ENCODE measurements around the gene DUSP6. TPM values are rescaled to one million over a fixed set of nuclear protein-coding genes. Genes with fewer than 3 reads are reported as not detected.

DUSP6 gene
- total and polyA plus RNA-seq, 4 experiments from 2014 or later = 0.90 to 2.2 (median 1.7) TPM

DNA sequence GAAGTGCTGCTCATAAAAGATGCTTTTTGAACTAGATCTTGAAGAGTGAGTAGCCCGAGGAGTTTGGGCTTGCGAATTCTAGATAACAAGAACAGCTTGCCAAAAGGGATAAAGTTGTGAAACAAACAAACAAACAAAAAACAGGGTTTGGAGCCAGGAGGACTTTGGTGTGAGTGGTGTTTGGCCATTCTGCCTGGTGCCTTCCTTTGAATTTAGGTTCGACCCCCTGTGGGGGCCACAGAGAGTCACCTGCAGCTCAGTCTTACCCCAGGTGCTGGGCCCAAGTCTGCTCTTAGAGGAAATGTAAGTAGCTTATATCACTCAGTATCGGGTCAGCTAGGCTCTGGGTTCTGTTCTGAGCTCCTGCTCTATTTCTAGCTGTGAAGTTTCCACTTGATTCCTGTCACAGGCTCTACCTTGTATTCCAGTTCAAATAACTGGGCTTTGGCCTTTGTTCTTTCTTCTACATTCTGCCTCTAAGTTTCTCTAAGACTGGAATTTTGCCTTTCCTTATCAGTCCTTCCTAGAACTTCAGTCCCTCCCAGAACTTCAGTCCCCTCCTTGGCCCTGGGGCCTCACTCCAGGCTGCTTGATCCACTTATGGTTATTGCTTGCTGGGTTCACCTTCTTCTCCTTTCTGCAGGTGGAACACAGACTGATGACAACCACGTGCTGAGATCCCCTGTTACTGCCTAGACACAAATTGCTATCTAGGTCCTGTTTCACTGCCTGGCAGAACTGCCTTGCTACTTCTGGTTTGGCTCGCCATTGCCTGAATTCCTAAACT is 20.5 kb upstream of the DUSP6 start:
- Histone ChIP-seq H3K27ac (ENCODE audit: low read depth, low read length) (no peak overlapping the region), H3K9me3 (ENCODE audit: control insufficient read depth in 1 of 2, low read length in 2 of 2) (no peaks in the 10 kb centered on the region), H3K27me3 (ENCODE audit: insufficient read depth, low read length) (no peaks in the 10 kb centered on the region), H3K4me3 (ENCODE audit: low read length in 2 of 2) (no peak overlapping the region), H3K4me1 (ENCODE audit: insufficient read depth, low read length) (peaks cover 8% of the 10 kb centered on the region), H3K36me3 (ENCODE audit: insufficient read depth, low read length) (no peaks in the 10 kb centered on the region)
- intact Hi-C loops (cut with micrococcal nuclease) = no loop called here
- no peaks in the 10 kb centered on the region for H3K36me3 Mint-ChIP-seq
- H3K9me3 Mint-ChIP-seq = no peaks in the 10 kb centered on the region
- POLR2A ChIA-PET (ENCODE audit: partially characterized antibody) = no interaction called here
- H3K4me1 Mint-ChIP-seq = peaks cover 9 to 14% (median 10%) of the 10 kb centered on the region in 4 donors
- H3K27me3 Mint-ChIP-seq = no peaks in the 10 kb centered on the region
- no peak overlapping the region for H3K4me3 Mint-ChIP-seq
- DNase-seq = no peak
- H3K27ac Mint-ChIP-seq = peak overlapping the region in 1 of 7 donors; percentile 14
- CTCF ChIA-PET (ENCODE audit: partially characterized antibody) = no interaction called here

DNA sequence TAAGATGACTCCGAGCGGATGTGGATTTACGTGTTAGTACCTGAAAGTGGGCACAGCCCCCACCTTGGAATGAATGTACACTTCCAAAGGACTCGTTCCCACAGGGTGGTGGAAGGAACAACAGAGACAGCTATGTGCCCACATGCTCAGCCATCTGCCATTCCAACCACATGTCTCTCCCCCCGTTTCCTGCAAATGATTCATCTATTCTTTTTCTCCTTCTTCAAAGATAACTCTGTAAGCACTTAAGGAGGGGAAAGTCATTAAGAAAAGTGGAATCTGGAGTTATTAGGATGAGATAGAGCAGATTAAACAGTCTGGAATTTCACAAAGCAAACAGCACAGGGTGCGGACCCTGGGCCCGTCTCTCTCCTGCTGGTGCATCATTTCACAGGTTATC is 18.5 kb upstream of the DUSP6 start:
- H3K4me3 ChIP-seq (ENCODE audit: low read length in 2 of 2) = no peak overlapping the region
- POLR2A ChIA-PET (ENCODE audit: partially characterized antibody) = no interaction called here
- intact Hi-C loops (cut with micrococcal nuclease) = no loop called here
- no peak for DNase-seq
- Mint-ChIP-seq H3K4me1 (peaks cover 2 to 6% (median 4%) of the 10 kb centered on the region in 4 donors), H3K36me3 (no peaks in the 10 kb centered on the region), H3K27ac (no peak overlapping the region), H3K9me3 (no peaks in the 10 kb centered on the region), H3K4me3 (no peak overlapping the region), H3K27me3 (no peaks in the 10 kb centered on the region)
- no peak overlapping the region for H3K27ac ChIP-seq (ENCODE audit: low read depth, low read length)
- H3K9me3 ChIP-seq (ENCODE audit: control insufficient read depth in 1 of 2, low read length in 2 of 2) = no peaks in the 10 kb centered on the region
- H3K36me3 ChIP-seq (ENCODE audit: insufficient read depth, low read length) = no peaks in the 10 kb centered on the region
- H3K27me3 ChIP-seq (ENCODE audit: insufficient read depth, low read length) = no peaks in the 10 kb centered on the region
- H3K4me1 ChIP-seq (ENCODE audit: insufficient read depth, low read length) = peaks cover 2% of the 10 kb centered on the region
- CTCF ChIA-PET (ENCODE audit: partially characterized antibody) = no interaction called here

DNA sequence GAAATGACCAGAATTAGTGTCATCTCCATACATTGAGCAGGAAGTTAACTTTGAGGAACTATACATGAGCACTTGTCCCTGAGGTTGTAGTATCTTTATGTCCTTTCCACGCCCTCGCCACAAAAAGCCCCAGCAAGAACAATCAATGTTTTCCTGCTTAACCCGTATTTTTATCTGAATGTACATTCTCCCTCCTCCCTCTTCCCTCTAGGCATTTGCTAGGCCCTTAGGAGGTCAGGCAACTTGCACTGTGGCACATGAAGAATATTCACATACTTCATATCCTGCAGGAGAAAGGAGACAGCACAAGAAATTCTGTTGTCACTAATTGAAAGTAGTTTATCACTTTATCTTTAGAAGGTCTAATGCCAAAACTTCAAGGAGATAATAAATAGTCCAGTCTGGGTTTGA is 18.1 kb upstream of the DUSP6 start:
- Histone ChIP-seq H3K27me3 (ENCODE audit: insufficient read depth, low read length) (no peaks in the 10 kb centered on the region), H3K4me3 (ENCODE audit: low read length in 2 of 2) (no peak overlapping the region), H3K4me1 (ENCODE audit: insufficient read depth, low read length) (no peaks in the 10 kb centered on the region), H3K27ac (ENCODE audit: low read depth, low read length) (no peak overlapping the region), H3K36me3 (ENCODE audit: insufficient read depth, low read length) (no peaks in the 10 kb centered on the region), H3K9me3 (ENCODE audit: control insufficient read depth in 1 of 2, low read length in 2 of 2) (no peaks in the 10 kb centered on the region)
- CTCF ChIA-PET (ENCODE audit: partially characterized antibody) = no interaction called here
- no peak for DNase-seq
- H3K27ac Mint-ChIP-seq = no peak overlapping the region
- H3K4me3 Mint-ChIP-seq = no peak overlapping the region
- intact Hi-C loops (cut with micrococcal nuclease) = no loop called here
- no peaks in the 10 kb centered on the region for H3K27me3 Mint-ChIP-seq
- POLR2A ChIA-PET (ENCODE audit: partially characterized antibody) = no interaction called here
- H3K9me3 Mint-ChIP-seq = no peaks in the 10 kb centered on the region
- H3K4me1 Mint-ChIP-seq = peaks cover 0 to 4% (median 0%) of the 10 kb centered on the region in 4 donors
- no peaks in the 10 kb centered on the region for H3K36me3 Mint-ChIP-seq

DNA sequence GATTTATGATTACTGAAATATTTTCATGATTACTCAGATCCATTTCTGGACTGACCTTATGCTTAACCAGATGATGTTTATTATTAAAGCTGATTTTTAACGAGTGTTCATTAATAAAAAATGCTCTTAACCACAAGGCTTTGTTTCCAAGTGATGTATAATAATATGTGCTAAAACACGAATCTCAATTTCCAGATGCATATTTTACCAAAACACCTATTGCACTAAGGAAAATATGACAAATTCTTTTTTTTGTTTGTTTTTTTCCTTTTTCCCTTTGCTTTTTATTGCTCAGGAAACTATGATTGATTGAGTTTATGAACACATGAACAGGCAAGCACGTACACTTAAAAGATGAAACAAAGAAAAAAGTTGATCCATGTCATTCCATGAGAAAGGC is 16.9 kb upstream of the DUSP6 start:
- no peak overlapping the region for H3K4me3 Mint-ChIP-seq
- ChIA-PET CTCF (ENCODE audit: partially characterized antibody) (no interaction called here), POLR2A (ENCODE audit: partially characterized antibody) (no interaction called here)
- no peaks in the 10 kb centered on the region for H3K27me3 ChIP-seq (ENCODE audit: insufficient read depth, low read length)
- intact Hi-C loops (cut with micrococcal nuclease) = no loop called here
- H3K36me3 Mint-ChIP-seq = no peaks in the 10 kb centered on the region
- H3K4me3 ChIP-seq (ENCODE audit: low read length in 2 of 2) = no peak overlapping the region
- DNase-seq = no peak
- no peaks in the 10 kb centered on the region for H3K27me3 Mint-ChIP-seq
- no peaks in the 10 kb centered on the region for H3K36me3 ChIP-seq (ENCODE audit: insufficient read depth, low read length)
- peaks cover 0 to 4% (median 0%) of the 10 kb centered on the region in 4 donors for H3K4me1 Mint-ChIP-seq
- H3K9me3 ChIP-seq (ENCODE audit: control insufficient read depth in 1 of 2, low read length in 2 of 2) = no peaks in the 10 kb centered on the region
- H3K27ac ChIP-seq (ENCODE audit: low read depth, low read length) = no peak overlapping the region
- peak overlapping the region in 1 of 7 donors; percentile 36 for H3K27ac Mint-ChIP-seq
- H3K4me1 ChIP-seq (ENCODE audit: insufficient read depth, low read length) = no peaks in the 10 kb centered on the region
- no peaks in the 10 kb centered on the region for H3K9me3 Mint-ChIP-seq

DNA sequence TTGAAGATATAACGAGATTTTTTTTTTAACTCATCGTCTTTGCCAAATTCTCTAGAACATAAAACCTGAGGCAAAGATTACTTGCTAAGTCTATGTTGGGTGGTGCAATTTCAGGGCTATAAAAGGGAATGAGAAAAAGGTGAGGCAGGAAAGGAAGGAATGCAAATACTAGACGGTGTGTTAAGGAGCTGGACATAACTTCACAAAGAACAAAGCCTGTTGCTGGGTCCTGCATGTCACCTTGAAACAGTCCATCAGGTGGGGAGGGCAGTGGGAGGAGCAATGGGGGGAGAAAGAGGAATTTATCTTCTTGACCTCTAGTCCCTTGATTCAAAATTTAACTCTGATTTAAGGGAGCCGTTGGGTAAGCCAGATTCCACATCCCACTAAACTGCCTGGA is 16.1 kb upstream of the DUSP6 start:
- Histone ChIP-seq H3K36me3 (ENCODE audit: insufficient read depth, low read length) (no peaks in the 10 kb centered on the region), H3K4me3 (ENCODE audit: low read length in 2 of 2) (no peak overlapping the region), H3K9me3 (ENCODE audit: control insufficient read depth in 1 of 2, low read length in 2 of 2) (no peaks in the 10 kb centered on the region), H3K27me3 (ENCODE audit: insufficient read depth, low read length) (no peaks in the 10 kb centered on the region), H3K27ac (ENCODE audit: low read depth, low read length) (no peak overlapping the region), H3K4me1 (ENCODE audit: insufficient read depth, low read length) (no peaks in the 10 kb centered on the region)
- DNase-seq = no peak
- Mint-ChIP-seq H3K27ac (no peak overlapping the region), H3K4me1 (peaks cover 0 to 4% (median under 1%) of the 10 kb centered on the region in 4 donors), H3K36me3 (no peaks in the 10 kb centered on the region), H3K4me3 (no peak overlapping the region), H3K9me3 (no peaks in the 10 kb centered on the region), H3K27me3 (no peaks in the 10 kb centered on the region)
- intact Hi-C loops (cut with micrococcal nuclease) = no loop called here
- POLR2A ChIA-PET (ENCODE audit: partially characterized antibody) = no interaction called here
- CTCF ChIA-PET (ENCODE audit: partially characterized antibody) = no interaction called here

DNA sequence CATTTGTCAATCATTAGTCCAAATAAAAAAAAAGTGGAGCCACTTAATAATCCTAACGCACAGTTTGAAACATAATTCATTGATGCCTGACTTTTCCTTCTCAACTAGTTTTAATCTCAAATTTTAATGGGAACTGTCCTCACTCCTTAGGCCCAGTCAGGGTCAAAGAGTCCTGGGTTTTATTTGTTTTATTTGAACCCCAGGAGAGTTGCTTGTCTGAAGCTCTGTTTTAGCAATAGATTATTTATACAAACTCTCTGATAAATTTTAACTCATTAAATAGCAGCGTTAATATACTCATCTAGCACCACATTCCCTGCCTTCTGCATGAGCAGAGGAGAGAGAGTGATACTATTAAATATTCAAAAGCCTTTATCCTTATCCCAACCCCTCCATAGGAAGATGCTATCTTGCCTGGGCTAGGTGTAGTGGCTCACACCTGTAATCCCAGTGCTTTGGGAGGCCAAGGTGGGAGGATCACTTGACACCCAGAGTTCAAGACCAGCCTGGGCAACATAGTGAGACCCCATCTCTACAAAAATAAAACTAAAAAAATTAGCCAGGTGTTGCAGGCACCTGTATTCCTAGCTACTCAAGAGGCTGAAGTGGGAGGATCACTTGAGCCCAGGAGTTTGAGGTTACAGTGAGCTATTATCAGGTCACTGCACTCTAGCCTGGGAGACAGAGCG is 14.5 kb upstream of the DUSP6 start:
- Mint-ChIP-seq H3K4me1 (peaks cover 0 to 4% (median under 1%) of the 10 kb centered on the region in 4 donors), H3K27ac (no peak overlapping the region), H3K36me3 (no peaks in the 10 kb centered on the region), H3K27me3 (no peaks in the 10 kb centered on the region), H3K4me3 (no peak overlapping the region), H3K9me3 (no peaks in the 10 kb centered on the region)
- H3K27ac ChIP-seq (ENCODE audit: low read depth, low read length) = no peak overlapping the region
- intact Hi-C loops (cut with micrococcal nuclease) = no loop called here
- no peak overlapping the region for H3K4me3 ChIP-seq (ENCODE audit: low read length in 2 of 2)
- no peak for DNase-seq
- H3K9me3 ChIP-seq (ENCODE audit: control insufficient read depth in 1 of 2, low read length in 2 of 2) = no peaks in the 10 kb centered on the region
- POLR2A ChIA-PET (ENCODE audit: partially characterized antibody) = no interaction called here
- no peaks in the 10 kb centered on the region for H3K4me1 ChIP-seq (ENCODE audit: insufficient read depth, low read length)
- CTCF ChIA-PET (ENCODE audit: partially characterized antibody) = no interaction called here
- no peaks in the 10 kb centered on the region for H3K27me3 ChIP-seq (ENCODE audit: insufficient read depth, low read length)
- H3K36me3 ChIP-seq (ENCODE audit: insufficient read depth, low read length) = no peaks in the 10 kb centered on the region

DNA sequence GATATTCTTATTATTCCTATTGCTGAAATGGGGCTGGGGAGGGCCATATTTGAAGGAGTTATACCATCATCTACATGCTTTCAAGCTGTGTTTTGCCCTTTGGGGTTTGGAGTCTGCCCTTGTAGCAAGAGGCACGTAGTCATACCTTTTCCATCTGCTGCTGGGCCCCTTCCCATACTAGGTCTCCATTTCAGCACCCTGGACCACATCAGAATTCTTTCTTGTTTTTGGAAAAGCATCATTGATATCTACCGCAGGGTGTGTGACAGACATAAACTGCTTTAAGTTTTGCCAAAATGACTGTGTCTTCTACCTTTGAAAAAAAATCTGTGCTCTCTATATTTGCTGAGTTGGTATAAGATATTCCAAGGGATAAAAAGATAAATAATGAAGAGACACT is 12.3 kb upstream of the DUSP6 start:
- Mint-ChIP-seq H3K4me1 (peaks cover 0 to 1% (median 0%) of the 10 kb centered on the region in 4 donors), H3K27ac (no peak overlapping the region), H3K4me3 (no peak overlapping the region), H3K36me3 (no peaks in the 10 kb centered on the region), H3K9me3 (no peaks in the 10 kb centered on the region), H3K27me3 (no peaks in the 10 kb centered on the region)
- CTCF ChIA-PET (ENCODE audit: partially characterized antibody) = no interaction called here
- POLR2A ChIA-PET (ENCODE audit: partially characterized antibody) = interaction anchor here (1.5 kb wide), 1 partner anchor 12 kb away, joined by 3 read pairs; no protein-coding TSS in a partner anchor
- intact Hi-C loops (cut with micrococcal nuclease) = no loop called here
- no peak overlapping the region for H3K27ac ChIP-seq (ENCODE audit: low read depth, low read length)
- H3K4me3 ChIP-seq (ENCODE audit: low read length in 2 of 2) = no peak overlapping the region
- H3K27me3 ChIP-seq (ENCODE audit: insufficient read depth, low read length) = no peaks in the 10 kb centered on the region
- no peaks in the 10 kb centered on the region for H3K9me3 ChIP-seq (ENCODE audit: control insufficient read depth in 1 of 2, low read length in 2 of 2)
- no peaks in the 10 kb centered on the region for H3K36me3 ChIP-seq (ENCODE audit: insufficient read depth, low read length)
- no peak for DNase-seq
- H3K4me1 ChIP-seq (ENCODE audit: insufficient read depth, low read length) = no peaks in the 10 kb centered on the region
